ENCODE data around the gene MAPK8IP1.
A peak's percentile ranks its signal among the peaks of the same experiment; 100 is the strongest.
"Not testable (repeated sequence)": the region's sequence is repeated elsewhere in the genome, so short reads cannot be mapped to it uniquely, and the experiment has no call there.

Gene MAPK8IP1

GRCh38 chr11:45885274-45885920, at the start of gene MAPK8IP1:
Gene MAPK8IP1, plus strand, starts transcription at chr11:45885651. Its CDS starts 170 bp downstream, at chr11:45885821.
- DNase-seq (ENCODE audit: low read depth in 2 of 2), result no peak

GRCh38 chr11:45839204-45839603, 46.2 kb upstream of the MAPK8IP1 start:
- no peak for DNase-seq (ENCODE audit: low read depth in 2 of 2)

DNA sequence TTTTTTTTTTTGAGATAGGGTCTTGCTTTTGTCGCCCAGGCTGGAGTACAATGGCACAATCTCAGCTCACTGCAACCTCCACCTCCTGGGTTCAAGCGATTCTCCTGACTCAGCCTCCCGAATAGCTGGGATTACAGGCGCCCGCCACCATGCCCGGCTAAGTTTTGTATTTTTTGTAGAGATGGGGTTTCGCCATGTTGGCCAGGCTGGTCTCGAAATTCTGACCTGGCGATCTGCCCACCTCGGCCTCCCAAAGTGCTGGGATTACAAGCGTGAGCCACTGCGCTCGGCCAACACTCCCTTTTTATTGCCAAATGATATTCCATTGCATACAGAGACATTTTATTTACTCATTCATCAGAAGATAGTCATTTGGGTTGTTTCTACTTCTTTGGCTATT, 45.2 kb upstream of the MAPK8IP1 start:
- not testable (repeated sequence) for DNase-seq (ENCODE audit: low read depth in 2 of 2)

DNA sequence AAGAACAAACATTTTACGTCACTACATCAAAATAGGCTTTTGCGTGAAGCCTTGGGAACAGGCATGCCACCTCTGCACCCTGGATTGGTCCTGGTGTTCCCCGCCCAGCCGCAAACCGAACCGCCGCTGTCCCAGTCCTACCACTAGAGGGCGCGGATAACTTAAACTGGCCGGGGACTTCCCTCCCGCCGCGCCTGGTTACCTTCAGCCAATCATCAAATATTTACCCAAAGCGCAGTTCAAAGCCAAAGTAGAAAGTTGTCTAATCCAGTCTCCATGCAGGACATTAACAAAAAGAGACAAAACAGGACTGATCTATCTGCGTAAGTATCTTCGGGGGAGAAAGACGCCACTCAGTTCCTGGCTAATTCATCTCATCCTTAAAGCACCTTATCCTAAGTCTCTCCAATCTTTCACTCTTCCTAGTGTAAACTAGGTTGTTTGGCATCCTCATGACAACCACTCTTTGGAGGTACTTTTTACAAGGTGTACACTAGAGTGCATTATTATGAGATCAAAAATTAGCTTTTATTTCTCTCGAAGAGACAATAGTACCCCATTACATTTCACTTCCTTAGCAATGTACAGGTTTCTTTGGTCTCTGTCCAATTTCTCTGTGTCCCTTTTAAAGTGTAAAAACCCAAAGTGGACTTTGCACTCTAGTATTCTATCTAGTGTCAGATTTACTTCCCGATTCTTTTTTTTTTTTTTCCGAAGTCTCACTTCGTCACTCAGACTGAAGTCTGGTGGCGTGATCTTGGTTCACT, 42.1 kb upstream of the MAPK8IP1 start:
- peak; percentile 75 to 82 for DNase-seq (ENCODE audit: low read depth in 2 of 2)

DNA sequence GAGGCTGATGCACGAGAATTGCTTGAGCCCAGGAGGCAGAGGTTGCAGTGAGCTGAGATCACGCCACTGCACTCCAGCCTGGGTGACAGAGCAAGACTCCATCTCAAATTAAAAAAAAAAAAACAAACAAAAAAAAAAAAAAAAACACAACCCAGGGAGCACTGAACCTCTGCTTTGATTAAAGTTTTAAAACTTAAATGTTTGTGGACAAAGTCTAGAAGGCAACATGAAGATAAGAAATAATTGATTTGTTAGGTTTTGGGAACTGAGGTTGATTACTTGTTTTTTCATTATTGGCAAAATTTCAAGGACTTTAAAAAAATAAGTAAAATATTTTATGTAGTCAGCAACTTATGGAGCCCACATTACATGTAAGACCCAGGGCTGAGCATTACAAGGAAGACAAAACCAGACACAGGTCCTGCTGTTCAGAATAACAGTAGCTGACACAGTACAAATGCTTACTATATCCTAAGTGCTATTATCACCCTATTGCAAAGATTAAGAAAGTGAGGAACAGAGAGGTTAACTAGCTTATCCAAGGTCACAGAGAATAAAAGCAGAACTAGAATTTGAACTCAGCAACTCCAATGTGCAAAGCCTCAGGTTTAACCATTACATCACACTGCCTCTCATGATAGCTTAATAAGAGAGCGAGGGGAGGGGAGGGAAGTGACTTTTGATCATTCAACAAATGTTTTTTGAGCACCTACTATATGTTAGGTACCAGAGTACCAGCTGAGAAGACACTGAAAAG, 40.5 kb upstream of the MAPK8IP1 start:
- DNase-seq (ENCODE audit: low read depth in 2 of 2), result no peak

DNA sequence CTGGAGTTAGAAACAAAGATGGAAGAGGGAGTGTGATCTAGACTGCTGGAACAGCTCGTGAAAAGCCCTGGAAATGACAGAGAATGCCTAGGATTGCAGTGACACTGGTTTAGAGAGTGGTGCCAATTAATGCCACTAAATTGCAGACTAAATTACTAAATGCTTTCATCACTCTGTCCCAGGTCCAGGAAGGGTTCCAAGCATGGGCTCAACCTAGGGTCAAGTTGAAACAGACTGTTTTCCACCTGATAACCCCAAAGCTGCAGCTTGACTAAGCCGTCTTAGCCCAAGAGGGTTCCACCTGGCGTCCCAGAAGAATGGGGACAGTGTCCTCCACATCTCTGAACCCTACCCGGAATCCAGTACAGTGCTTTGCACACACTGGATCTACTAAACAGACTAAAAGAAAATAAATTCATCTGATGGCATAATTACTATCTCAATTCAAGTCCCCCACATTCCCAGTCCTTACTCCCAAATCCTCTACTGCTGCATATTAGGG, 39.2 kb upstream of the MAPK8IP1 start:
- no peak for DNase-seq (ENCODE audit: low read depth in 2 of 2)

DNA sequence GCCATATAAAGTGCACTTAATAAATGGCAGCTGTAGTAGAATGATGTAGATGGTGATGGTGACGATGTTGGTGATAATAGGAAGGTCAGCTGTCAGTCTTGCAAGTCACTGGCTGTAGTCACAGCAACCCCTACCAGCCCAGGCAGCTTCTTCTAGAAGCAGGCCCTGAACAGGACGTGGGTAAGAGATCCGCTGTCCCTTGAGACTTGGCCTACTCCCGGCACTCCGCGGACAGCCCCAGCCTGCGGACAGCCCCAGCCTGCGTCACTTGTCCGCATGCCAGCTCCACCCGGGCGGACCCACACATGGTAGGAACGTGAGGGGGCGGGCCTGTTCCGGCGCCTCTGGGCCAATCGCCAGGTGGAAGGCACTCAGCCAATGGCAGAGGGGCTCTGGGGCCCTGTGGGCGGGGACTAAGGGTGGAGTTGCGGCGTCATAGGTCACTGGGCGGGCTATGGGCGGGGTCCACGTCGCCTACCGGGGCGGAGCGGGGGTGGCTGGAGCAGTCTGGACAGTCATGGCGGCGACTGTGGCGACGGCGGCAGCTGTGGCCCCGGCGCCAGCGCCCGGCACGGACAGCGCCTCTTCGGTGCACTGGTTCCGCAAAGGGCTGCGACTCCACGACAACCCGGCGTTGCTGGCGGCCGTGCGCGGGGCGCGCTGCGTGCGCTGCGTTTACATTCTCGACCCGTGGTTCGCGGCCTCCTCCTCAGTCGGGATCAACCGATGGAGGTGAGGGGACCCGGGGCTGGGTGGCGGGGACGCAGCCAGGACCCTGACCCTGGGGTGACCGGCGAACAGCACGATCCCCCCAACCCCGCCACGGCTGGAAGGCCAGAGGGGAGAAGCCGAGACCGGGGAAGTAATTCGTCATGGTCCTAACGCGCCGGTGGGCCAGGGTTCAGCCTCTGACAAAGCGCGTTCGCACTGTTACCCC, 38.2 kb upstream of the MAPK8IP1 start, which contains the start of gene CRY2:
TSS of gene CRY2 (plus strand) at position 502 of the 937 bp plus-strand sequence. CDS start at position 518, 16 bp downstream.
- DNase-seq (ENCODE audit: low read depth in 2 of 2), result peak; percentile 98

GRCh38 chr11:45847911-45848316, 37.5 kb upstream of the MAPK8IP1 start:
- peak in 1 of 2 donors; percentile 13 for DNase-seq (ENCODE audit: low read depth in 2 of 2)

GRCh38 chr11:45848654-45849081, 36.8 kb upstream of the MAPK8IP1 start:
- no peak for DNase-seq (ENCODE audit: low read depth in 2 of 2)

GRCh38 chr11:45850446-45850845, 35.0 kb upstream of the MAPK8IP1 start:
- DNase-seq (ENCODE audit: low read depth in 2 of 2), result no peak

DNA sequence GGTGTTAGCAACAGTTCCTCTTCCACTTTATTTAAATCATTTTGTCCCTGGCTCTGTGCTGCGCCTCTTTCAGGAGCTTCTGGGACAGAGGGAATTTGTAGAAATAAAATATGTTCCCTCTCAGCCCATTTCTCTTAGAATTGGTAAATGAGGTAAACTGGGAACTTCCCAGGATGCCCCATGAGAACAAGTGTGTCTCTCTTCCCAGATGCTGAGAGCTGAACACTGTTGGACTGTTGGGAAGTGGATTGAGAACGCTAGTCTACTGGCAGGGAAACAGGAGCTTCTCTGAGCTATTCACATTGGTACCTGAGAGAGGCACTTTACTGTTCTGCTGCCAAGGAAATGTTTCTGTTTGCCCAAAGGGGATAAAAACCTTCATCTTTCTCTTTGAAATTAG, 34.2 kb upstream of the MAPK8IP1 start:
- no peak for DNase-seq (ENCODE audit: low read depth in 2 of 2)

DNA sequence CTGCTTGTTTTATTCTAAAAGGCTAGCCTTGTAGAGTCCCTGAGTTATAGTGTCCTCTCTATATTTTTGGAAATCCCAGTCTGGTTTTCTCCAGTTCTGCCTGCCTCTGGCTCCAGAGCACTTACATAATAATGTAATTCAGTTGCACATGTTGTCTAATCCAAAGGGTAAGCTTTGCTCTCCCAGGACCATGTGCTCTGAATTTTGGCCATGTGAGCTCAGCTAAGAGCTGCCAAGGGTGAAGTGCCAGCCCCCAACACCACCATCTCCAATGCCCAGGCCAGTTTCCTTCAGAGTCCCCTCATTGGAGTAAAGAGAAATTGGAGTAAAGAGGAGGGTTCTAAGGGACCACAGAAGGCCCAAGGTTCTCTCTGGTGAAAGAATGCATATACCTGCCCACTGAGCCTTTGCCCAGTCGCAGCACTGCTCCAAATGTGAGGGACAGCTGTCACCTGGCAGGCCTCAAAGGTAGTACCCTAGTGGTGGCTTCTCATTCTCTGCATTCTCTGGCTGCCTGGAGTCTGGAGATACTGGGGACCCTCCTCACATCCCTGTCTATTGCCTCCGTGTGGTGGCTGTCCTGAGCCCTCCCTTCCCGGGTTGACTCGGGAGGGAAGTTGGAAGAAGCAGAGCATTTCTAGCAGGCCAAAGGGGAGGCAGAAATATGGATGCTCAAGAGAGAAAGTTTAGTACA, 33.3 kb upstream of the MAPK8IP1 start:
- no peak for DNase-seq (ENCODE audit: low read depth in 2 of 2)

DNA sequence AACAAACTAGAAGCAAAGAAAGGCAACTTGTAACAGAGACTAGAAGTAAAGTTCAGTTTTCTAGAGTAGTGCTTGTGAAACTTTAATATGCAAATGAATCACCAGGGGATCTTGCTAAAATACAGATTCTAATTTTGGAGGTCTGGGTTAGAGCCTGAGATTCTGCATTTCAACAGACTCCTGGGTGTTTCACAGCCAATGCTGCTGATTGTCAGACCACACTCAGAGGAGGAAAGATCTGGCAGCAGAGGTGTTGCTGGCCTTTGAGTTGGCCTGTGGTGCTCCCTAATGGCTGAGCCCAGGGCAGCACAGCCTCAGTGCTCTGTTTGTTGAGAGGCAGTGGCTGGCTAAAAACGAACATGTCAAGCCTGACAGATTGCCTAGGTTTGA, 32.7 kb upstream of the MAPK8IP1 start:
- no peak for DNase-seq (ENCODE audit: low read depth in 2 of 2)

DNA sequence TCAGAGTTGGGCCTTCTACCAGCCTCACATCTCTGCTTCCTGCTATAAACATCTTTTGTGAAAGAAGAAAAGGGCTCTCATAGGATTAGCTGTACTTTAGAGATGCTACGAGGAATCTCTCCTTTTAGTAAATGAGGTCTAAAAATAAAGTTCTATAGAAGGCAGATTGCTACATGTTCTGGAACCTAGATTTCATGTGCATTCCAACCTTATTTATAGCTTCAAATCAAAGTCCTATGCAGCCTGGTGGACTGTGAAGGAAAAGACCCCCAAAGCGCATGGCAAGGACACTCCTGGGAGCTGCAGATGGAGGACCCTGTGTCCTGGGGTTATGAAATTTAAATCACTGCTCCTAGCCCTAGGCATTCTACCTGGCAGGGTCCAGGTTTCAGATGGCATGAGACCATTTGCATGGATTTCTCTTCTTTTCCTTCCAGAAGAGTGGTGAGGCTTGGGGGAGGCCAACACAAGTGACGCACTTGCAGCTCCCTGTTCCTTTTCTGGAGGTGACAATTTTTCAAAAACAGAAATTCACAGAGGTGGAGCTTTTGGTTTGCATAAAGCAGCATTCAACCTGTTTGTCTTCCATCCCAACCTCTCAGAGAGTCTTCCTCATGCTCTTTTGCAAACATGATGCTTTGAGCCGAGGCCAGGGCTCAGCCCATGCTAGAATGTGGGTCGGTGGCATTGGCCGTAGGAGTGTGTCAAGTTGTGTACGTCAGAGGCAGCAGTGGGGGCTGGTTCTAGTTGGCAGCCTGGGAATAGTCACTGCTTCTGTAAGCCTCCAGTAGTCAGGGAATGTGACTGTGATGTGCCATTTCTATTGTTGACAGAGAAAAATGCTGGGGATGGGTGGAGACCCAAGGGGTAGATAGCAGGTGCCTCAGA, 31.9 kb upstream of the MAPK8IP1 start:
- DNase-seq (ENCODE audit: low read depth in 2 of 2), result no peak

DNA sequence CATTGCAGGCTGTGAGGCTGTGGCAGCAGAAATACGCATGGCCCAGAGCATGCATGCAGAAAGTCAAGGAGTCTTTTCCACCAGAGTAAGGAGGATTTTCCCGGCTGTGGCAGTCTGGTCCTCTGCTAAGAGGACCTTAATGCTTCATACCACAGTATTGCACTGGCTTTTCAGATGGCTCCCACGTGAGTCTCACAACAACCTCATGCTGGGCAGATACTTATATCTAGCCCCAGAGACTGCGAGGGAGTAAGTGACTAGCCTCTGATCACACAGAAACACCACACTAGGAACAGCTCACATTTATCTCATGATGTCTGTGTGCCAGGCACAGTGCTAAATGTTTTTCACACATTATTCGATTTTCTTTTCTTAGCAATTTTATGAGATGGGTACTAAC, 30.1 kb upstream of the MAPK8IP1 start:
- DNase-seq (ENCODE audit: low read depth in 2 of 2), result no peak

- DNase-seq (ENCODE audit: low read depth in 2 of 2), result no peak
These were observed 29.4 kb upstream of the MAPK8IP1 start for GRCh38 chr11:45856044-45856468.

DNA sequence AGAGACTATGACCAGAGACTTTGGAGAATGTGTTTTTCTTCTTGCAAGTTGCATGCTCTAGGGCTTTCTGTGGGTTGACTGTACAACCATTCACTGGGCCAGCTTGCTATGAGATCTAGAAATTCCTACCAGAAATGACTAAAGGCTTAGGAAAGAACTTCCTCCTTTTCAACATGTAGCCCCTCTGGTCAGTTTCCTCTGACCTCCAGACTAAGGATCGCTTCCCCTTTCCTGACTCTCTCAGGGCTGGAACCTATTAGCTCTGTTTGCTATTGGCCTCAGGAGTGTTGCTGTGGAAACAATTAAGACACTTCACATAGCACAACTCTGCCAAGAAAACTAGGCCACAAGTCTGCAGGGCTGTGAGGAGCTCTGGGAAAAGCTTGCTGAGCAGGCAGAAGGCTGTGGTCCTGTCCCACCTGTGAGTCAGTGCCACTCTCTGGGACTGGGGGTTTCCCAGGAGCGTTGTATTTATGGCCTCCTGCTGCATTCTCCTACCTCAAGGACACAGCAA, 27.4 kb upstream of the MAPK8IP1 start:
- DNase-seq (ENCODE audit: low read depth in 2 of 2), result no peak

DNA sequence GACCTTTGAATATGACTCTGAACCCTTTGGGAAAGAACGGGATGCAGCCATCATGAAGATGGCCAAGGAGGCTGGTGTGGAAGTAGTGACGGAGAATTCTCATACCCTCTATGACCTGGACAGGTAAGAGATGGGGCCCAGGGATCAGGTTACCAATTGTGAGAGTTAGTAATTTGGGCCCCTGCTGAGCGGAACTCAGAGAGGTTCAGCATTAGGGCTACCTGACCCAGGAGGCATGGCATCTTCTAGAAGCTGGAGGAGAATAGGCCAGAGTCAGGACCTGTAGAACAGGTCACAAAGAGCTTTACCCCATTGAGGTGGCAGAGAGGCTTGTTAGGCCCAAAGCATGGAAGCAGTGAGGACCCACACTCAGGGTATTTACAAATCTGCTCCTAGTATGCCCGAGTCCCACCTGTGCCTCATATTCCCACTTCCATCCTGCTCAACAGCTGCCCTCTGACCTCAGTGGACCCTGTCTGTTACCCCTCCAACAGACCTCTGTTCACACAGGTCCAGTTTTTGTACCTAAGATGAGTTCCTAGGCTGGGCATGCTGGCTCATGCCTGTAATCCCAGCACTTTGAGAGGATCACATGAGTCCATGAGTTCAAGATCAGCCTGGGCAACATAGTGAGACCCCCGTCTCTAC, 26.6 kb upstream of the MAPK8IP1 start:
- no peak for DNase-seq (ENCODE audit: low read depth in 2 of 2)

DNA sequence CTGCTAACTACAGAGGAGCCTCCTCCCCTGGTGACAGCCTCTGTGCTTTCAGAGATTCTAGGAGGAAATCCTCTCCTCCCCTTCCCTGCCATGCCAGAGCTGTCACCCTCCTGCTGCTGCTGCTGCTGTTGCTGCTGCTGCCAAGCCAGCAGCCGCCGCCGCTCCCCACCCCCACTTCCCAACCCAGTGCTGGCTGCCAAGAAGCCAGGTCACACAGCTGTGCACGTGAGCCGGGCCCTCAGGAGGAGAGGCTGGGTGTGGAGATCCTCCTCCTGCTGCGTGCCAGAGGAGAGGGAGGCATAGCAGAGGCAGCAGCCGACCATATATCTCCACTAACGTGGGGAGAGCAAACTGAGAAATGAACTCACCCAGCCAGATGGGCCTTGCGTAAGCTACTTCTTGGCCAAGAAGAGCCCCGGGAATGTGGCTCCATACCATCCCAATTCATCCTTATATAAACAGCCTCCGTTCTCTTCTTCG, 25.8 kb upstream of the MAPK8IP1 start:
- DNase-seq (ENCODE audit: low read depth in 2 of 2), result no peak
